Uterus (tissue), 4 donors: Measurements from ENCODE around the gene CIAO3. TPM values are rescaled to one million over a fixed set of nuclear protein-coding genes. Genes with fewer than 3 reads are reported as not detected.

Source experiments
- DNase-seq, 2 donors: peaks; one replicate each; pipeline ENCODE4 v3.0.0-alpha.2; 2019 to 2020
- H3K27ac ChIP-seq, 2 donors: fragments of 200-600 bp; sonication (generic); 1 replicate in 1 of 2; 2 replicates in 1 of 2; pipeline ENCODE4 v1.5.1; 2016 to 2018
- H3K27me3 ChIP-seq, 2 donors: fragments of 200-600 bp; sonication (generic); one replicate each; pipeline ENCODE4 v1.5.1; 2018 to 2019; ENCODE audit warnings: control low read depth in 1 of 2
- H3K36me3 ChIP-seq, 2 donors: fragments of 200-600 bp; sonication (generic); one replicate each; pipeline ENCODE4 v1.5.1; 2019; ENCODE audit warnings: control low read depth in 1 of 2
- H3K4me1 ChIP-seq, 2 donors: fragments of 200-600 bp; sonication (generic); one replicate each; pipeline ENCODE4 v1.5.1; 2018 to 2019; ENCODE audit warnings: control low read depth in 1 of 2
- H3K4me3 ChIP-seq, 2 donors: fragments of 200-600 bp; sonication (generic); 1 replicate in 1 of 2; 2 replicates in 1 of 2; pipeline ENCODE4 v1.5.1; 2018 to 2019; ENCODE audit warnings: mild to moderate bottlenecking in 1 of 2
- H3K9me3 ChIP-seq, 2 donors: fragments of 200-600 bp; sonication (generic); one replicate each; pipeline ENCODE4 v1.5.1; 2019; ENCODE audit warnings: control low read depth in 1 of 2
- CTCF ChIP-seq, 4 experiments: fragments of 200-600 bp in 2 of 4; fragments of 450-650 bp in 2 of 4; sonication (generic) in 2 of 4; IDR thresholded peaks; one replicate each; pipeline ENCODE4 v1.5.1; 2016 to 2019; ENCODE audit warnings: antibody characterized with exemption in 4 of 4, mild to moderate bottlenecking in 2 of 4, moderate library complexity in 1 of 4
- POLR2A ChIP-seq, 2 donors: fragments of 450-650 bp; IDR thresholded peaks; one replicate each; pipeline ENCODE4 v1.6.1; 2016; ENCODE audit warnings: antibody characterized with exemption in 2 of 2, mild to moderate bottlenecking in 1 of 2, moderate library complexity in 1 of 2
- intact Hi-C: fragments of 100-400 bp; cut with DNase I; formaldehyde crosslinking; loops from one replicate; pipeline ENCODE4 v1.15.1; 2023; ENCODE audit warnings: low total_unique reads
- total RNA-seq, 4 donors: library from RNA; depleted of rRNA in 3 of 4; stranded (reverse); fragments of >200 nt in 3 of 4; gene quantifications; one replicate each; pipeline versions ENCODE4 v1.1.0 to v1.2.4, GENCODE V29; 2014 to 2023
- donor health status: DM: yes; HTN: yes; CAD: no.

CIAO3 gene
- total RNA-seq, 4 donors from 2014 or later: 14.1 to 43.3 (median 25.0) TPM

GRCh38 chr16:762595-763268 lies 21.9 kb upstream of the CIAO3 start:
- no peaks in the 10 kb centered on the region for H3K9me3 ChIP-seq
- H3K27me3 ChIP-seq: no peaks in the 10 kb centered on the region
- H3K4me3 ChIP-seq: no peak overlapping the region
- peaks cover 0 to 6% of the 10 kb centered on the region in 2 donors for H3K4me1 ChIP-seq
- TF ChIP-seq CTCF (IDR thresholded peaks at IDR 0.05): no peak
- no peak for TF ChIP-seq POLR2A (IDR thresholded peaks at IDR 0.05)
- H3K36me3 ChIP-seq: no peaks in the 10 kb centered on the region
- no peak for DNase-seq
- no peak overlapping the region for H3K27ac ChIP-seq
- intact Hi-C loops: no loop called here

- intact Hi-C loops: no loop called here
- no peak for TF ChIP-seq CTCF (IDR thresholded peaks at IDR 0.05)
- TF ChIP-seq POLR2A (IDR thresholded peaks at IDR 0.05): no peak
- Histone ChIP-seq H3K27me3 (no peaks in the 10 kb centered on the region), H3K4me3 (no peak overlapping the region), H3K4me1 (peaks cover 0 to 6% of the 10 kb centered on the region in 2 donors), H3K36me3 (no peaks in the 10 kb centered on the region), H3K27ac (peak overlapping the region in 1 of 2 donors; percentile 53), H3K9me3 (no peaks in the 10 kb centered on the region)
- DNase-seq: no peak
These were observed 21.1 kb upstream of the CIAO3 start for GRCh38 chr16:761625-762513.

GRCh38 chr16:760545-761343 lies 19.9 kb upstream of the CIAO3 start, which contains the start of gene MSLN:
Gene MSLN, plus strand, starts transcription at chr16:760734. Its CDS starts 1,947 bp downstream, at chr16:762681.
- intact Hi-C loops: no loop called here
- Histone ChIP-seq H3K4me1 (peaks cover 0 to 6% of the 10 kb centered on the region in 2 donors), H3K27ac (peak within 1 kb of the TSS in 1 of 2 donors; percentile 53), H3K27me3 (no peaks in the 10 kb centered on the region), H3K36me3 (no peaks in the 10 kb centered on the region), H3K9me3 (no peaks in the 10 kb centered on the region), H3K4me3 (no peak within 1 kb of the TSS)
- TF ChIP-seq CTCF (IDR thresholded peaks at IDR 0.05): no peak
- no peak for TF ChIP-seq POLR2A (IDR thresholded peaks at IDR 0.05)
- peak; percentile 31 to 48 for DNase-seq

- H3K27me3 ChIP-seq: no peaks in the 10 kb centered on the region
These were observed 19.3 kb upstream of the CIAO3 start for GRCh38 chr16:760065-760464.

More at GRCh38 chr16:760065-760464, 19.3 kb upstream of the CIAO3 start:
- H3K9me3 ChIP-seq: no peaks in the 10 kb centered on the region
- intact Hi-C loops: no loop called here
- no peak for DNase-seq
- no peaks in the 10 kb centered on the region for H3K36me3 ChIP-seq
- TF ChIP-seq POLR2A (IDR thresholded peaks at IDR 0.05): no peak
- no peak for TF ChIP-seq CTCF (IDR thresholded peaks at IDR 0.05)
- H3K4me3 ChIP-seq: no peak overlapping the region
- peaks cover 0 to 6% of the 10 kb centered on the region in 2 donors for H3K4me1 ChIP-seq
- H3K27ac ChIP-seq: peak overlapping the region in 1 of 2 donors; percentile 53
